Stimulated activated CD4-positive, alpha-beta T cell treated with anti-CD3 and anti-CD28 coated beads, Interleukin-4, amount 100 ng/mL, for 1 hour (primary cell): Measurements from ENCODE around the gene LTB.

Source experiments
- DNase-seq: peaks from one replicate; pipeline ENCODE4 v3.0.0-alpha.2; 2020

Gene LTB

DNA sequence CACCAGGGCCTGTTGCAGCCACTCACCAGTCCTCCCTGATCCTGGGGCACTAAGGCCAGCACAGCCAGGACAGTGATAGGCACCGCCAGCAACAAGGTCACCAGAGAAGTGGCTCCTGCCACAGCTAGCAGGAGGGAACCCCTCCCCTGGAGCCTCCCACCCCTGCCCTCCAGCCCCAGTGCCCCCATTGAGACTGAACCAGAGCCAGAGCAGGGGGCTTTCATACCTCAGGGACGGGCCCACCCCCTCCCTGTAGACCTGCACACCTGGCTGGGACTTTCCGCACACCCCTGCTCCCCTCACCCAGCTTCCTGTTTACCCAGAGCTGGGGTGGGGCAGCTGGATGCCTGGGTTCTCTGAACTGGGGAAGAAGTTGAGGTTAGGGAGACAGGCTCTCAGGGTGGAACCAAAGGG, at the start of gene LTB:
Gene LTB, minus strand, starts transcription at position 195 of the 414 bp plus-strand sequence. Its CDS starts 7 bp downstream, at position 188.
- peak; percentile 52 for DNase-seq

- DNase-seq, result no peak
These were observed 49.6 kb upstream of the LTB start for GRCh38 chr6:31631681-31632278.

DNA sequence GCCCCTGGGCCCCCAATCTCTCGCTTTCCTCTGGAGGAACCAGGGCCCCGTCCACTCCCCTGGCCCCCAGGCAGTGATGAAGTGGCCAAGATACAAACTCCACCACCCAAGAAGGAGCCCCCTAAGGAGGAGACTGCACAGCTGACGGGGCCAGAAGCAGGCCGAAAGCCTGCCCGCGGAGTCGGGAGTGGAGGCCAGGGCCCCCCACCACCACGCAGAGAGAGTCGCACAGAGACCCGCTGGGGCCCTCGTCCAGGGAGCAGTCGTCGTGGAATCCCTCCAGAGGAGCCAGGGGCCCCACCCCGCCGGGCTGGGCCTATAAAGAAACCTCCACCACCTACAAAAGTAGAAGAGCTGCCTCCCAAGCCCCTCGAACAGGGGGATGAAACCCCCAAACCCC, 49.0 kb upstream of the LTB start:
- no peak for DNase-seq

GRCh38 chr6:31630177-31630934, 48.1 kb upstream of the LTB start:
- DNase-seq, result no peak

- no peak for DNase-seq
These were observed 46.8 kb upstream of the LTB start for GRCh38 chr6:31629014-31629413.

- no peak for DNase-seq
These were observed 45.6 kb upstream of the LTB start for GRCh38 chr6:31627690-31628287.

GRCh38 chr6:31626952-31627351, 44.7 kb upstream of the LTB start:
- DNase-seq, result no peak

DNA sequence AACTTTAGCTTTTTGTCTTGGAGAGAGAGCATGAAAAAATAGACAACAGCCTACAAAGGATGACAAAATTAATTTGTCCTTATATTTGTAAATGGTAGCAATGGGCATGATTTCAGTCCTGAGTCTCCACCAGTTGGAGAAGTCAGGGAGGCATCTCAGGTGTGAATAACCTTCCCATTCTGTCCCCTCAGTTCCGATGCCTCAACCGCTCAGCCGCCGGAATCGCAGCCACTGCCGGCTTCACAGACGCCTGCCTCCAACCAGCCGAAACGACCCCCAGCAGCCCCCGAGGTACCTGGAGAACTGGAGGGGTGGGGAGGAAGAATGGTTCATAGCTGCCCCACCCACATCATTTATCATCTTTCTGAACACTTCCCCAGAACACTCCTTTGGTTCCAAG, 41.8 kb upstream of the LTB start:
- DNase-seq, result no peak

- no peak for DNase-seq
These were observed 40.5 kb upstream of the LTB start for GRCh38 chr6:31622684-31623091.

DNA sequence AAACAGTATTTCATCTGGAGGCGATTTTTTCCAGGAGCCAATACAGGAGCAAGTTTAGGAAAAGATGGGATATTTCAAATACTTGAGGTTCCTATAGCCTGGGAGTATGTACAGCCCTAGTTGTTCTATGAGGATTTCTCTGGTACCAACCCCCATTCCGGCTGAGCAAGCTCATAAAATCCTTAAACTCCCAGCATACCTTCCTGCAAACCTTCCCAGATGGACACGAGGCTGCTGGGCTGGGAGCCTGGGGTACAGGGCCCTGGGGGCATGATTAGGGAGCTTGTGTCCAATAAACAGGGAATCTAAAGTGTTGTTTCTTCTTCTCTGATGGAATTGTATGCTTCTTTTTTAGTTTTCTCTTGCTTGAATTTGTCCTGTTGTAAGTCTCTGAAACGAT, 39.8 kb upstream of the LTB start:
- DNase-seq, result no peak

GRCh38 chr6:31621320-31621939, 39.2 kb upstream of the LTB start:
- DNase-seq, result no peak

GRCh38 chr6:31620586-31621319, 38.5 kb upstream of the LTB start, which contains the start of gene PRRC2A:
Gene PRRC2A, plus strand, starts transcription at chr6:31620715. Its CDS starts 2,075 bp downstream, at chr6:31622790.
- peak; percentile 93 for DNase-seq

- peak; percentile 95 for DNase-seq
These were observed 37.8 kb upstream of the LTB start for GRCh38 chr6:31619805-31620585.

- no peak for DNase-seq
These were observed 34.8 kb upstream of the LTB start for GRCh38 chr6:31617010-31617409.

- DNase-seq, result peak; percentile 34
These were observed 33.5 kb upstream of the LTB start for GRCh38 chr6:31615748-31616147.

DNA sequence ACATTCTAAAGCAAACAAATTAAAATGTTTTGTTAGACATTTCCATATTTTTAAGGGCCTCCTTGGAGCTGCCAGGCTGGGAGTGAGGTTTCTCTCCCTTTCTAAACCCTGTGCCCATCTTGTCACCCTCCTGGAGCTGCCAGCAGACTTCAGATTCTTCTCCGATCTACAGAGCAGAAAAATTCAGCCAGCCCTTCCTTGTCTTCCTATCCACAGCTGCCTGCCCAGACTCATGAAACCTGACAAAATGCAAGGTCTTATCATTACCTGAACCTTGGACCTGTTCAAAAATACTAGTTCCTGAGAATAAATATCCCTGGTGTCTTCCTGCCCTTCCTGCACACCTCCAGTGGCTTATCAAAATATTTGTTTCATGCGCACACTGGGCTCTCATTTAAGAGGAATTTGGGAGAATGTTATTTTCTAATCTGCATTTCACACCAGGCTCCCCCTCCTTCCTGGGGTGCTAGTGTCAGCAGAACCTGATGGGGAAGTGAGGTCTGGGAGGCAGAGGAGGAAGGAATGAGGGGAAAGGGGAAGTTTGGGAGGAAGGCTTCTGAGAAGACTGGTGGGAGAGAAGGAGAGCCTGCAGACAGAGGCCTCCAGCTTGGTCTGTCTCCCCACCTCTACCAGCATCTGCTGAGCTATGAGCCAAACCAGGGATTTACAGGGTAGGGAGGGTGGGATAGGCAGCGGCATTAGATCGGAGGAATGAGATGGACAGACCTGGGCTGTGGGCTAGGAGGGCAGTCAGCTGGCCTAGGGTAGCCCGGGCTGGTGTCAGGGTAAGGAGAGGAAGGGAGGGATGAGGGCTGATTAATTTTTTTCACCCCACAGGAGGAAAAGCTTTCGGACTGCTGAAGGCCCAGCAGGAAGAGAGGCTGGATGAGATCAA, 32.7 kb upstream of the LTB start, which contains the start of gene AIF1:
Gene AIF1, plus strand, starts transcription at position 551 of the 895 bp plus-strand sequence. Its CDS starts 96 bp downstream, at position 647.
- no peak for DNase-seq

DNA sequence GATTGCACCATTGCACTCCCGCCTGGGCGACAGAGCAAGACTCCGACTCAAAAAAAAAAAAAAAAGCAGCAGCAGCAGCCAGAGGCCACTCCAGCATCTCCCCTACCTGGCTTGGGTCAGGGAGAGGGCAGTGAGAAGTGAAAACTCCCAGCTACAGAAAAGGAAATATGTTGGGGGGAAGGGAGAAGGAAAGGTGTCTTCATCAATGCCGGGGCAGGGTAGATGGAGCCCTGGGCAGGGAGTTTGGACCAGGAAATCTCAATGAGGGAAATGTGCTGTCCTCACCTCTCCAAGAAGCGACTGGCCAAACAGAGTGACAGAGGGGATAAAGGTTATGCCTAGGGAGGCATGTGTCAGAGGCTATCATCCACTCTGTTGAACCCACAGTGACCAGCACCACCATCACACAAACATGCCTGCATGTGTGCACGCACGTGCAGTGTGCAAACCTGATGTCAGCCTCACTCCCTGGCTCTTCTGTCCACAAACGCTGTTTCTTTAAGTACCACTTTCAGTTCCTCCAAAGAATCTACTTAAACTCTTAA, 31.9 kb upstream of the LTB start:
- DNase-seq, result no peak

- DNase-seq, result no peak
These were observed 28.7 kb upstream of the LTB start for GRCh38 chr6:31610968-31611367.

DNA sequence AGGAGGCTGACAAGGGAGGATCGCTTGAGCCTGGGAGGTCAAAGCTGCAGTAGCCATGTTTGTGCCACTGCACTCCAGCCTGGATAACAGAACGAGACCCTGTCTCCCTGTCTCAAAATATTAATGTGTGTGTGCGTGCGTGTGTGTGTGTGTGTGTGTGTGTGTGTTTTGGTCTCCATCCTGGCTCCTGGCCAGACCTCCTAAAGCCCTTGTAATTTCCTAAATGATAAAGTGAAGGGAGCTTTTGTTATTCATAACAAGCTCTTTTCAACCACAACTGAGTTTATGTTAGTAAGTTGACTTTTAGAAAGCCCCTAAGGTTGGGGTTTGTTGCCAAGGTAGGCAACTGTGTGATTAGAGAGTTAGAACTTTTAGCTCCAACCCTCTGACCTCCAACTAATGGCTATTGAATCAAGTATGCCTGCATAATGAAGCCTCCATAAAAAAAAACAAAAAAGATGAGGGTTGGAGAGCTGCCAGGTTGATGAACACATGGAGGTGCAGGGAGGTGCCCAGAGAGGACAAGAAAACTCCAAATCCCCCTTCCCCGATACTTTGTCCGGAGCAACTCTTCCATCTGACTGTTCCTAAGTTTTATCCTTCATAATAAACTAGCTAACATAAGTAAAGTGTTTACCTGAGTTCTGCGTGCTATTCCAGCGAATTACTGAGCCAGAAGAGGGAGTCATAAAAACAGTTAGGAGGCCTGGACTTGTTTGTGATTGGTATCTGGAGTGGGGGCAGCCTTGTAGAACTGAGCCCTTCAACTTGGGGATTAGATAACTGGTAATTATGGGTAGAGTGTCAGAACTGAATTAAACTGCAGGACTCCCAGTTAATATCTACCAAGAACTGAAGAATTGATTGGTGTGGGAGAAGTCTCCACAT, 27.5 kb upstream of the LTB start:
- DNase-seq, result no peak
